ENCODE data around the gene CPN2.

GRCh38 chr3:194312186-194312742, 38.9 kb downstream of the CPN2 start:
- TF ChIP-seq POLR2A (IDR thresholded peaks at IDR 0.05): no peak
- TF ChIP-seq CTCF (IDR thresholded peaks at IDR 0.05): no peak

Data from tibial nerve (tissue), 3 donors.